Neuronal stem cell (in vitro differentiated cells): ENCODE measurements around the gene SURF1.

Experiments
- DNase-seq: peaks from one replicate; pipeline ENCODE4 v3.0.0-alpha.2; 2013; ENCODE audit warnings: low spot score
- H2AFZ ChIP-seq: one replicate; pipeline ENCODE4 v1.6.1; 2013; ENCODE audit warnings: mild to moderate bottlenecking, low read length, inconsistent platforms
- H2AK5ac ChIP-seq: 2 replicates; pipeline ENCODE4 v1.6.1; 2013; ENCODE audit warnings: low read depth, mild to moderate bottlenecking, inconsistent platforms, low read length, moderate library complexity, mixed read lengths
- H2BK120ac ChIP-seq: 2 replicates; pipeline ENCODE4 v1.6.1; 2013; ENCODE audit warnings: low read depth, mild to moderate bottlenecking, inconsistent platforms, low read length, moderate library complexity, mixed read lengths
- H2BK12ac ChIP-seq: one replicate; pipeline ENCODE4 v1.6.1; 2013; ENCODE audit warnings: low read length, inconsistent platforms
- H2BK15ac ChIP-seq: 2 replicates; pipeline ENCODE4 v1.6.1; 2013; ENCODE audit warnings: mild to moderate bottlenecking, low read length, inconsistent platforms, mixed read lengths
- H2BK5ac ChIP-seq: one replicate; pipeline ENCODE4 v1.6.1; 2013; ENCODE audit warnings: inconsistent platforms, mild to moderate bottlenecking, low read length, moderate library complexity
- H3K14ac ChIP-seq: one replicate; pipeline ENCODE4 v1.6.1; 2013; ENCODE audit warnings: low read length, inconsistent platforms
- H3K18ac ChIP-seq: 2 replicates; pipeline ENCODE4 v1.6.1; 2013; ENCODE audit warnings: low read length, inconsistent platforms
- H3K23ac ChIP-seq: 2 replicates; pipeline ENCODE4 v1.6.1; 2013; ENCODE audit warnings: low read depth, mild to moderate bottlenecking, mixed read lengths, low read length, inconsistent platforms; ENCODE audit not compliant: poor library complexity
- H3K27ac ChIP-seq: replicated peaks from 3 replicates; pipeline ENCODE4 v1.5.1; 2013; ENCODE audit warnings: low read length, inconsistent platforms
- H3K27me3 ChIP-seq, 3 experiments: 2 replicates each; pipeline ENCODE4 v1.6.1; 2013; ENCODE audit warnings: low read length in 3 of 3, mild to moderate bottlenecking in 2 of 3, inconsistent platforms in 1 of 3, low read depth in 1 of 3, mixed read lengths in 1 of 3, moderate library complexity in 1 of 3; ENCODE audit not compliant: control insufficient read depth in 3 of 3, insufficient read depth in 3 of 3
- H3K36me3 ChIP-seq, 2 donors: replicated peaks in 1 of 2; 2 replicates each; pipeline ENCODE4 v1.6.1; 2013; ENCODE audit warnings: low read length in 2 of 2; ENCODE audit not compliant: control insufficient read depth in 2 of 2, insufficient read depth in 2 of 2
- H3K4ac ChIP-seq: 2 replicates; pipeline ENCODE4 v1.6.1; 2013; ENCODE audit warnings: inconsistent platforms, mild to moderate bottlenecking, low read length, moderate library complexity
- H3K4me1 ChIP-seq, 2 donors: 1 replicate in 1 of 2; 2 replicates in 1 of 2; pipeline ENCODE4 v1.6.1; 2013; ENCODE audit warnings: low read length in 2 of 2, low read depth in 1 of 2; ENCODE audit not compliant: control insufficient read depth in 2 of 2, insufficient read depth in 1 of 2
- H3K4me2 ChIP-seq: one replicate; pipeline ENCODE4 v1.6.1; 2013; ENCODE audit warnings: mild to moderate bottlenecking, low read length, inconsistent platforms; ENCODE audit not compliant: insufficient read depth, poor library complexity, severe bottlenecking
- H3K4me3 ChIP-seq, 2 donors: 2 replicates each; pipeline ENCODE4 v1.5.1; 2013; ENCODE audit warnings: low read length in 2 of 2, mild to moderate bottlenecking in 2 of 2, inconsistent platforms in 1 of 2, moderate library complexity in 1 of 2
- H3K79me1 ChIP-seq: one replicate; pipeline ENCODE4 v1.6.1; 2013; ENCODE audit warnings: low read depth, mild to moderate bottlenecking, inconsistent platforms, low read length, moderate library complexity
- H3K9ac ChIP-seq: one replicate; pipeline ENCODE4 v1.6.1; 2013; ENCODE audit warnings: mild to moderate bottlenecking, low read depth, low read length, inconsistent platforms; ENCODE audit not compliant: poor library complexity
- H3K9me3 ChIP-seq, 2 donors: replicated peaks in 1 of 2; 2 replicates each; pipeline versions ENCODE3 to v1.6.1; 2013; ENCODE audit warnings: low read length in 2 of 2, mild to moderate bottlenecking in 2 of 2, inconsistent platforms in 1 of 2, low read depth in 1 of 2, mixed read lengths in 1 of 2, moderate library complexity in 1 of 2; ENCODE audit not compliant: control insufficient read depth in 2 of 2, insufficient read depth in 1 of 2
- H4K8ac ChIP-seq: one replicate; pipeline ENCODE4 v1.6.1; 2013; ENCODE audit warnings: low read depth, mild to moderate bottlenecking, inconsistent platforms, low read length, moderate library complexity
- H4K91ac ChIP-seq: one replicate; pipeline ENCODE4 v1.6.1; 2013; ENCODE audit warnings: low read length, low read depth, mild to moderate bottlenecking, inconsistent platforms; ENCODE audit not compliant: poor library complexity
- WGBS, 2 donors: extraction: QIAGEN DNeasy Blood & Tissue Kit; methylation state at CpG; one replicate each; pipeline ENCODE4 v1.1.7; 2013; ENCODE audit warnings: missing lambda C conversion rate in 2 of 2, mixed read lengths in 1 of 2; ENCODE audit not compliant: insufficient read length in 2 of 2, insufficient replicate concordance in 1 of 2; ENCODE audit errors: extremely low coverage in 2 of 2; 5-methylcytosine and 5-hydroxymethylcytosine counted together

Gene SURF1

DNA sequence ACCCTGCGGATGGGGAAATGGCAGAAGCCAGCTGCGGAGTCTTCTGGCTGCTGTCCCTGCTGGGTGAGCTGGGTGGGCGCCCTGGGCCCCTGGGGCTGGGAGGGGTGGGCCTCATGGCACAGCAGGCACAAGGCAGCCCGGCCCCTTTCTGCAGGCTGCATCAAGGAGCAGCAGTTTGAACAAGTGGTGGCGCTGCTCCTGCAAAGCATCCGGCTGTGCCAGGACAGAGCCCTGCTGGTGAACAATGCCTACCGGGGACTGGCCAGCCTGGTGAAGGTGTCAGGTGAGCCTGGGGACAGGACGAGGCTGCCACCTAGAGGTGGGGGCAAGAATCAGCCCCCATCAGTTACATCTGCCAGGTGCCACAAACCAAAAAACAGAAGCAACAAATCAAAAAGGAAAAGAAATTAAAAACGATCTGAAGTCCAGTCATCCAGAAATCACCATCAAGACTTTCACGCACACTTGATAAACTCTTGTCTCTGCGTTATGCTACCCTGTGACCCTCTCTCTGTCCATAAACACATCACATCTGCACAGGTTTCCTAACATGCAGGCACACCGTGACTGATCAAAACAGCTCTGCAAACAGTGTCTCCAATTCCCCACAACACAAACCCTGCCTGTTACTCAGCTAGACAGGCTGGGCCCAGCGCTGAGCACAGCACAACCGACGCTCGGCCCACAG lies 47.6 kb upstream of the SURF1 start:
- no peak overlapping the region for H4K8ac ChIP-seq
- no peaks in the 10 kb centered on the region for H3K4me1 ChIP-seq
- no peaks in the 10 kb centered on the region for H3K27me3 ChIP-seq
- H3K36me3 ChIP-seq, result peaks cover 35 to 55% of the 10 kb centered on the region in 2 donors
- H3K4me3 ChIP-seq, result no peak overlapping the region
- no peaks in the 10 kb centered on the region for H3K9me3 ChIP-seq
- no peak overlapping the region for H2AFZ ChIP-seq
- H2AK5ac ChIP-seq, result no peak overlapping the region
- H2BK5ac ChIP-seq, result no peak overlapping the region
- no CpG with 5 or more reads among the region's 16 CpGs for WGBS, 2 donors
- peak overlapping the region; percentile 82 for H4K91ac ChIP-seq
- no peak overlapping the region for H3K27ac ChIP-seq
- no peak overlapping the region for H3K4ac ChIP-seq
- H3K4me2 ChIP-seq, result no peak overlapping the region
- peak overlapping the region; percentile 3 for H3K9ac ChIP-seq
- no peak overlapping the region for H2BK12ac ChIP-seq
- no peak overlapping the region for H3K18ac ChIP-seq
- no peak overlapping the region for H2BK15ac ChIP-seq
- no peak for DNase-seq
- H3K14ac ChIP-seq, result no peak overlapping the region
- H2BK120ac ChIP-seq, result no peak overlapping the region
- no peaks in the 10 kb centered on the region for H3K79me1 ChIP-seq
- H3K23ac ChIP-seq, result peak overlapping the region; percentile 23

DNA sequence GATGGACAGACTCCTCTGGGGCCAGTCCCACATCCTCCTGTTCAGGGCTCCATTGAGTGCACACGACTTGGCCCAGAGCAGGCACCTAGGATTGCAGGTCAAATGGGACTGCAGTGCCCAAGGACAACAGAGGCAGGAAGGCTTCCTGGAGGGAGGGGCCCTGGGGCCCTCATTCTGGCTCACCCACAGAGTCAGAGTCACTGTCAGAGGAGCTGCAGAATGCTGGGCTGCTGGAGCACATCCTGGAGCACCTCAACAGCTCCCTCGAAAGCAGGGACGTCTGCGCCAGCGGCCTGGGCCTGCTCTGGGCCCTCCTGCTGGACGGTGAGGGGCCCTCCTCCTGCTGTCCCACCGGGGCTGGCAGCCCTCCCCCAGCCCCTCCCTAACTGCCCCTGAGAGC lies 46.4 kb upstream of the SURF1 start:
- DNase-seq, result no peak
- Histone ChIP-seq H3K4me2 (no peak overlapping the region), H4K8ac (no peak overlapping the region), H2BK15ac (no peak overlapping the region), H3K79me1 (no peaks in the 10 kb centered on the region), H3K27ac (no peak overlapping the region), H3K27me3 (no peaks in the 10 kb centered on the region), H2BK5ac (no peak overlapping the region), H2AFZ (no peak overlapping the region), H3K9me3 (no peaks in the 10 kb centered on the region), H3K9ac (peak overlapping the region; percentile 30), H3K14ac (no peak overlapping the region), H2BK120ac (no peak overlapping the region), H3K4me3 (no peak overlapping the region), H4K91ac (no peak overlapping the region), H2AK5ac (no peak overlapping the region), H3K4ac (no peak overlapping the region), H2BK12ac (no peak overlapping the region), H3K18ac (no peak overlapping the region), H3K23ac (no peak overlapping the region), H3K4me1 (no peaks in the 10 kb centered on the region), H3K36me3 (peaks cover 32 to 44% of the 10 kb centered on the region in 2 donors)
- WGBS, 2 donors, result no CpG with 5 or more reads among the region's 7 CpGs

DNA sequence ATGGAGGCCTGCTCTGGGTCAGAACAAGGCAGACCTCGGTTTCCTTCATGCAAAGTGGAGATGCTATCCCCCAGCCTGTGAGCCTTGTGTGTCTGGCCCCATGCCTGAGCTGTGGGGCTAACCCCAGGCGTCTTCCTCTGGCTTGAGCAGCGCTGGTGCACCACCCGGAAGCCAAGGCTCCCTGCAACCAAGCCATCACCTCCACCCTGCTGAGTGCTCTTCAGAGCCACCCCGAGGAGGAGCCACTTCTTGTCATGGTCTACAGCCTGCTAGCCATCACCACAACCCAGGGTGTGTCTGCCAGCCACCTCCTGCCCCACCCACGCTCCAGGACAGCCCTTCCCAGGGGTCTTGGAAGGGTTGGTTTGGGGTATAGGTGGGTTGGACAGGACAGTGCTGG lies 45.3 kb upstream of the SURF1 start:
- Histone ChIP-seq H3K14ac (no peak overlapping the region), H2BK15ac (no peak overlapping the region), H3K23ac (no peak overlapping the region), H2AK5ac (no peak overlapping the region), H3K4me1 (peaks cover 0 to 3% of the 10 kb centered on the region in 2 donors), H4K8ac (peak overlapping the region; percentile 32), H3K27me3 (peaks cover 0 to 2% (median 0%) of the 10 kb centered on the region in 3 experiments), H4K91ac (no peak overlapping the region), H3K9me3 (no peaks in the 10 kb centered on the region), H3K36me3 (peaks cover 25 to 33% of the 10 kb centered on the region in 2 donors), H3K4me3 (no peak overlapping the region), H2BK120ac (no peak overlapping the region), H3K18ac (no peak overlapping the region), H2AFZ (no peak overlapping the region), H2BK5ac (peak overlapping the region; percentile 32), H3K79me1 (no peaks in the 10 kb centered on the region), H2BK12ac (no peak overlapping the region), H3K9ac (no peak overlapping the region), H3K4ac (no peak overlapping the region), H3K27ac (no peak overlapping the region), H3K4me2 (no peak overlapping the region)
- WGBS, 2 donors, result no CpG with 5 or more reads among the region's 6 CpGs
- no peak for DNase-seq

GRCh38 chr9:133400292-133400691 lies 44.0 kb upstream of the SURF1 start:
- H2AFZ ChIP-seq, result no peak overlapping the region
- no CpG with 5 or more reads among the region's 12 CpGs for WGBS, 2 donors
- H3K9ac ChIP-seq, result no peak overlapping the region

More at GRCh38 chr9:133400292-133400691, 44.0 kb upstream of the SURF1 start:
- no peak for DNase-seq
- Histone ChIP-seq H2BK15ac (no peak overlapping the region), H3K14ac (no peak overlapping the region), H4K91ac (no peak overlapping the region), H3K27me3 (peaks cover 0 to 2% (median 0%) of the 10 kb centered on the region in 3 experiments), H3K23ac (no peak overlapping the region), H3K36me3 (peaks cover 15 to 20% of the 10 kb centered on the region in 2 donors), H3K4me2 (no peak overlapping the region), H2BK5ac (no peak overlapping the region), H3K4me1 (peaks cover 0 to 3% of the 10 kb centered on the region in 2 donors), H2BK12ac (no peak overlapping the region), H3K4me3 (no peak overlapping the region), H3K4ac (no peak overlapping the region), H3K9me3 (no peaks in the 10 kb centered on the region), H2BK120ac (no peak overlapping the region), H3K79me1 (no peaks in the 10 kb centered on the region), H4K8ac (no peak overlapping the region), H2AK5ac (no peak overlapping the region), H3K27ac (no peak overlapping the region), H3K18ac (peak overlapping the region; percentile 48)
